Vagina (tissue), 2 donors: Measurements from ENCODE around the gene PDK2. TPM values are rescaled to one million over a fixed set of nuclear protein-coding genes. Genes with fewer than 3 reads are reported as not detected.

Source experiments
- DNase-seq, 2 donors: peaks; one replicate each; pipeline ENCODE4 v3.0.0-alpha.2; 2017; ENCODE audit errors: extremely low spot score in 2 of 2
- H3K27ac ChIP-seq: fragments of 200-600 bp; sonication (generic); one replicate; pipeline ENCODE4 v1.5.1; 2019
- H3K27me3 ChIP-seq: fragments of 200-600 bp; sonication (generic); one replicate; pipeline ENCODE4 v1.5.1; 2019
- H3K36me3 ChIP-seq, 2 donors: fragments of 200-600 bp; sonication (generic); one replicate each; pipeline ENCODE4 v1.5.1; 2017 to 2019
- H3K4me1 ChIP-seq: fragments of 200-600 bp; sonication (generic); one replicate; pipeline ENCODE4 v1.5.1; 2019
- H3K4me3 ChIP-seq, 2 donors: fragments of 200-600 bp; sonication (generic); 1 replicate in 1 of 2; 2 replicates in 1 of 2; pipeline ENCODE4 v1.5.1; 2016 to 2019
- H3K9me3 ChIP-seq: fragments of 200-600 bp; sonication (generic); one replicate; pipeline ENCODE4 v1.5.1; 2019
- POLR2A ChIP-seq, 2 donors: fragments of 450-650 bp; IDR thresholded peaks; one replicate each; pipeline ENCODE4 v1.6.1; 2017; ENCODE audit warnings: antibody characterized with exemption in 2 of 2, mild to moderate bottlenecking in 2 of 2, moderate library complexity in 2 of 2
- POLR2AphosphoS5 ChIP-seq, 2 donors: sonication (generic); formaldehyde crosslinking; IDR thresholded peaks; one replicate each; pipeline ENCODE4 v1.9.0; 2017; ENCODE audit warnings: antibody characterized with exemption in 2 of 2, mild to moderate bottlenecking in 2 of 2, low read depth in 1 of 2; ENCODE audit not compliant: insufficient read depth in 1 of 2
- intact Hi-C: fragments of 100-400 bp; cut with DNase I; formaldehyde crosslinking; loops from one replicate; pipeline ENCODE4 v1.15.1; 2023
- total RNA-seq: library from RNA; depleted of rRNA; stranded (reverse); fragments of >200 nt; gene quantifications from one replicate; pipeline ENCODE4 v1.2.3, GENCODE V29; 2016
- TF ChIP-seq, protein P1 (sequence below), 3 experiments: fragments of 450-650 bp in 2 of 3; fragments of 200-600 bp in 1 of 3; sonication (generic) in 1 of 3; IDR thresholded peaks; one replicate each; pipeline ENCODE4 v1.5.1; 2017 to 2019; ENCODE audit warnings: antibody characterized with exemption in 3 of 3, mild to moderate bottlenecking in 2 of 3, moderate library complexity in 2 of 3

The PDK2 gene
- total RNA-seq, 1 donor from 2014 or later: 44.4 TPM

GRCh38 chr17:50076591-50077235 is 18.4 kb upstream of the PDK2 start:
- intact Hi-C loops: no loop called here
- TF ChIP-seq POLR2AphosphoS5 (IDR thresholded peaks at IDR 0.05; ENCODE audit: insufficient read depth in 1 of 2, low read depth in 1 of 2) (no peak), POLR2A (IDR thresholded peaks at IDR 0.05) (no peak)
- TF ChIP-seq, protein P1, sequence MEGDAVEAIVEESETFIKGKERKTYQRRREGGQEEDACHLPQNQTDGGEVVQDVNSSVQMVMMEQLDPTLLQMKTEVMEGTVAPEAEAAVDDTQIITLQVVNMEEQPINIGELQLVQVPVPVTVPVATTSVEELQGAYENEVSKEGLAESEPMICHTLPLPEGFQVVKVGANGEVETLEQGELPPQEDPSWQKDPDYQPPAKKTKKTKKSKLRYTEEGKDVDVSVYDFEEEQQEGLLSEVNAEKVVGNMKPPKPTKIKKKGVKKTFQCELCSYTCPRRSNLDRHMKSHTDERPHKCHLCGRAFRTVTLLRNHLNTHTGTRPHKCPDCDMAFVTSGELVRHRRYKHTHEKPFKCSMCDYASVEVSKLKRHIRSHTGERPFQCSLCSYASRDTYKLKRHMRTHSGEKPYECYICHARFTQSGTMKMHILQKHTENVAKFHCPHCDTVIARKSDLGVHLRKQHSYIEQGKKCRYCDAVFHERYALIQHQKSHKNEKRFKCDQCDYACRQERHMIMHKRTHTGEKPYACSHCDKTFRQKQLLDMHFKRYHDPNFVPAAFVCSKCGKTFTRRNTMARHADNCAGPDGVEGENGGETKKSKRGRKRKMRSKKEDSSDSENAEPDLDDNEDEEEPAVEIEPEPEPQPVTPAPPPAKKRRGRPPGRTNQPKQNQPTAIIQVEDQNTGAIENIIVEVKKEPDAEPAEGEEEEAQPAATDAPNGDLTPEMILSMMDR (IDR thresholded peaks at IDR 0.05): no peak
- no peak overlapping the region for H3K27ac ChIP-seq
- peaks cover 0 to 29% of the 10 kb centered on the region in 2 donors for H3K36me3 ChIP-seq
- no peak overlapping the region for H3K4me3 ChIP-seq
- H3K27me3 ChIP-seq: no peaks in the 10 kb centered on the region
- H3K4me1 ChIP-seq: no peaks in the 10 kb centered on the region
- no peak for DNase-seq
- no peaks in the 10 kb centered on the region for H3K9me3 ChIP-seq

DNA sequence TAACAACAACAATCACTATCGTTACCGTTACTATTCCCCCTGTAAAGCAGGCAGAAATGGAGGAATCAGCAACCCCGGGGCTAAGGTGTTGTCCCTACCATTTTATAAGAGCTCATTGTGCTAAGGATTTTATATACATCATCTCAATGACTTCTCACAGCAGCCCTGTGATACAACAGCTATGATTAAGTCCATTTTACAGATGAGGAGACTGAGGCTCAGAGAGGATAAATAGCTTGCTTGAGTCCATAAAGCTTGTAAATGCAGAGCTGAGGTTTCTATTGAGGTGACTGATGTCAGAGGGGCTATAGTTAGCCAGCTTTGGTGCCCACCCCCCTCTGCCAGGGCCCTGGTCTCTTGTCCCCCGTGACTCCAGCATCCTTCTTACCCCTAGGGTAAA is 16.7 kb upstream of the PDK2 start:
- Histone ChIP-seq H3K9me3 (no peaks in the 10 kb centered on the region), H3K4me1 (no peaks in the 10 kb centered on the region), H3K4me3 (no peak overlapping the region), H3K27ac (no peak overlapping the region), H3K27me3 (no peaks in the 10 kb centered on the region), H3K36me3 (peaks cover 0 to 29% of the 10 kb centered on the region in 2 donors)
- no peak for TF ChIP-seq POLR2AphosphoS5 (IDR thresholded peaks at IDR 0.05; ENCODE audit: insufficient read depth in 1 of 2, low read depth in 1 of 2)
- no peak for TF ChIP-seq POLR2A (IDR thresholded peaks at IDR 0.05)
- TF ChIP-seq, protein P1 (IDR thresholded peaks at IDR 0.05): no peak
- DNase-seq: no peak
- intact Hi-C loops: no loop called here

DNA sequence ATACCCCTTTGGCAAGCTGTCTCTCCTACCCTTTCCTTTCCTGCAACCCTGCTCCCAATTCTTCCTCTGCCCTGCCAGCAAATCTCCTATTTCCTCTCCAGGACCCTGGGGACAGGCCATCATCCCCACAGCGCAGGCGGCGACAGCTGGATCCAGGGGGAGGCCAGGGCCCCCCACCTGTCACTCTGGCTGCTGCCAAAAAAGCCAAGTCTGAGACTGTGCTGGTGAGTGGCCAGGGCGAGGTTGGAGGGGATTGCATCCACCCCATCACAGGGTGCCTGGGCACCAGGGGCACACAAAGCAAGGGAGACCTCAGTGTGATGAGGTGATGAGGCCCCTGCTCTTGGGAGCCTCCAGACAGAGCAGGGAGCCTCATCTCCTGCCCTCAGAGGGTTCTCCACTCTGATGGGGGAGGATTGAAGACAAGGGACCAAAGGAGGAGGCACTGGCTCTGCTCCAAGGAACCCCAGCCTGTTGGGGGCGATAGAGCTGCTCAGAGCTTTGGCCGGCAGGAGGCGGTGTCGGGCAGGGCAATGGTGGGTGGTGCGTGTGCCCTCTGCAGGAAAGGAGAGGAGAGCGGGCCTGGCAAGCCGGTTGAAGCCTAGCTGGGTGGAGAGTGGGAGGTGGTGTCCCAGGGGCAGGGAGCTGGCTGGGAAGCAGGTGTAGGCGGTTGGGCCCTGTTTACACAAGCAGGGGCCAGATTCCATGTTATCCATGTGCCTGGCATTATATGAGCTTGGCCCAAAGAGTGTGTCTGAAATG is 15.6 kb upstream of the PDK2 start:
- no peaks in the 10 kb centered on the region for H3K4me1 ChIP-seq
- H3K36me3 ChIP-seq: peaks cover 0 to 29% of the 10 kb centered on the region in 2 donors
- H3K9me3 ChIP-seq: no peaks in the 10 kb centered on the region
- no peaks in the 10 kb centered on the region for H3K27me3 ChIP-seq
- no peak for DNase-seq
- intact Hi-C loops: no loop called here
- TF ChIP-seq, protein P1 (IDR thresholded peaks at IDR 0.05): no peak
- no peak for TF ChIP-seq POLR2AphosphoS5 (IDR thresholded peaks at IDR 0.05; ENCODE audit: insufficient read depth in 1 of 2, low read depth in 1 of 2)
- no peak for TF ChIP-seq POLR2A (IDR thresholded peaks at IDR 0.05)
- H3K27ac ChIP-seq: no peak overlapping the region
- no peak overlapping the region for H3K4me3 ChIP-seq

DNA sequence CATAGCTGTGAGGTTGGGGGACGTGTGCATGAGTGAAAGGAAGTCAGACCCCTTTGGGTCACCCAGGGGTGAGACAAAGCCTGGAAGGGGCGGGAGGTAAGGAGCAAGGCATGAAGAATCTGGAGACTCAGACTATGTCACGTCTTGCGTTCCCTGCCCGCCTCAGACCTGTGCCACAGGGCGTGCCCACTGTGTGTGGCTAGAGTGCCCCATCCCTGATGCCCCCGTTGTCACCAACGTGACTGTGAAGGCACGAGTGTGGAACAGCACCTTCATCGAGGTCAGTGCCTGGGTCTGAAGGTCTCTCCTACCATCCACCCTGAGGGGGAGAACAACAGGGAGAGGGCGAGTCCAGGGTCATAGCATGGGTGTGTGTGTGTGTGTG is 15.1 kb upstream of the PDK2 start:
- no peak for DNase-seq
- intact Hi-C loops: no loop called here
- no peak overlapping the region for H3K4me3 ChIP-seq
- no peak for TF ChIP-seq POLR2A (IDR thresholded peaks at IDR 0.05)
- no peak for TF ChIP-seq POLR2AphosphoS5 (IDR thresholded peaks at IDR 0.05; ENCODE audit: insufficient read depth in 1 of 2, low read depth in 1 of 2)
- TF ChIP-seq, protein P1 (IDR thresholded peaks at IDR 0.05): no peak
- no peaks in the 10 kb centered on the region for H3K4me1 ChIP-seq
- no peaks in the 10 kb centered on the region for H3K27me3 ChIP-seq
- no peaks in the 10 kb centered on the region for H3K9me3 ChIP-seq
- no peak overlapping the region for H3K27ac ChIP-seq
- peaks cover 0 to 29% of the 10 kb centered on the region in 2 donors for H3K36me3 ChIP-seq

DNA sequence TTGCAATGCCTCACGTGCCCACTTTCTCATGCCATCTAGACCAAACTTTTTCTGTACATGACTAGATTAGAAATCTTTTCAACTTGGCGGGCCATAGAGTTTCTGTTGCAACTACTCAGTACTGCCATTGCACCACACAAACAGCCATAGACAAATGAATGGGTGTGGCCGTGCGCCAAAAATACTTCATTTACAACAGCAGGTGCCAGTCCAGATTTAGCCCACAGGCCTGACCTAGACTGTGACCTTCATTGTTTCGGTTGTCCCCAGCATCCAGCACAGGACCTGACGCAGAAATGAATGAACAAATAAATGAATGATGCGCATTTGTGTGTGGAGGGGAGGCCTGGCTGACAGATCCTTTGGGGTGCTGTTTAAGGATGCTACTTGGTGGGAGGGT is 14.3 kb upstream of the PDK2 start:
- Histone ChIP-seq H3K27me3 (no peaks in the 10 kb centered on the region), H3K9me3 (no peaks in the 10 kb centered on the region), H3K36me3 (peaks cover 0 to 29% of the 10 kb centered on the region in 2 donors), H3K4me1 (no peaks in the 10 kb centered on the region), H3K27ac (no peak overlapping the region), H3K4me3 (no peak overlapping the region)
- intact Hi-C loops: no loop called here
- no peak for DNase-seq
- TF ChIP-seq POLR2AphosphoS5 (IDR thresholded peaks at IDR 0.05; ENCODE audit: insufficient read depth in 1 of 2, low read depth in 1 of 2) (no peak), POLR2A (IDR thresholded peaks at IDR 0.05) (no peak)
- TF ChIP-seq, protein P1 (IDR thresholded peaks at IDR 0.05): no peak
